CD14-positive monocyte (primary cell): Measurements from ENCODE around the gene PPP1R13L. TPM values are rescaled to one million over a fixed set of nuclear protein-coding genes. Genes with fewer than 3 reads are reported as not detected.

ENCODE experiments used
- DNase-seq, 3 donors: peaks; one replicate each; pipeline ENCODE4 v3.0.0-alpha.2; 2011 to 2022
- H2AFZ ChIP-seq: 2 replicates; pipeline ENCODE4 v1.6.0; 2012; ENCODE audit warnings: mild to moderate bottlenecking, low read depth, low read length, inconsistent platforms; ENCODE audit not compliant: insufficient read depth, poor library complexity, severe bottlenecking
- H3K27ac ChIP-seq, 2 donors: 1 replicate in 1 of 2; 2 replicates in 1 of 2; pipeline ENCODE4 v1.5.1; 2012 to 2013; ENCODE audit warnings: low read length in 2 of 2, control low read depth in 1 of 2, inconsistent platforms in 1 of 2, low read depth in 1 of 2, mild to moderate bottlenecking in 1 of 2
- H3K27me3 ChIP-seq, 2 donors: one replicate each; pipeline versions ENCODE4 v1.6.0 to v1.6.1; 2011 to 2013; ENCODE audit warnings: low read length in 2 of 2; ENCODE audit not compliant: control insufficient read depth in 2 of 2, insufficient read depth in 2 of 2
- H3K36me3 ChIP-seq, 2 donors: replicated peaks in 1 of 2; 1 replicate in 1 of 2; 2 replicates in 1 of 2; pipeline versions ENCODE4 v1.5.1 to v1.6.1; 2012 to 2013; ENCODE audit warnings: low read length in 2 of 2, control low read depth in 1 of 2, inconsistent platforms in 1 of 2, mild to moderate bottlenecking in 1 of 2; ENCODE audit not compliant: insufficient read depth in 2 of 2, control insufficient read depth in 1 of 2
- H3K4me1 ChIP-seq, 2 donors: 1 replicate in 1 of 2; 2 replicates in 1 of 2; pipeline versions ENCODE4 v1.5.1 to v1.6.1; 2012 to 2013; ENCODE audit warnings: low read length in 2 of 2, control low read depth in 1 of 2, inconsistent platforms in 1 of 2, mild to moderate bottlenecking in 1 of 2, moderate library complexity in 1 of 2; ENCODE audit not compliant: insufficient read depth in 2 of 2, control insufficient read depth in 1 of 2
- H3K4me2 ChIP-seq: replicated peaks from 2 replicates; pipeline ENCODE3; 2012; ENCODE audit warnings: low read length, moderate library complexity, mild to moderate bottlenecking; ENCODE audit not compliant: poor library complexity, severe bottlenecking; ENCODE audit errors: extremely low read depth
- H3K4me3 ChIP-seq, 3 experiments: fragments of 200-600 bp in 1 of 3; sonication (generic) in 1 of 3; replicated peaks in 1 of 3; 1 replicate in 2 of 3; 2 replicates in 1 of 3; pipeline ENCODE4 v1.5.1; 2011 to 2013; ENCODE audit warnings: low read length in 3 of 3, mild to moderate bottlenecking in 3 of 3, control low read depth in 2 of 3, low read depth in 2 of 3, inconsistent platforms in 1 of 3, moderate library complexity in 1 of 3
- H3K79me2 ChIP-seq: 2 replicates; pipeline ENCODE4 v1.6.0; 2012; ENCODE audit warnings: mild to moderate bottlenecking, control low read depth, inconsistent platforms, low read length, moderate library complexity; ENCODE audit not compliant: insufficient read depth
- H3K9ac ChIP-seq: 2 replicates; pipeline ENCODE4 v1.6.0; 2017; ENCODE audit warnings: low read length, mild to moderate bottlenecking; ENCODE audit not compliant: insufficient read depth, poor library complexity, severe bottlenecking
- H3K9me3 ChIP-seq, 2 donors: replicated peaks in 1 of 2; 1 replicate in 1 of 2; 2 replicates in 1 of 2; pipeline versions ENCODE4 v1.5.1 to v1.6.1; 2012 to 2013; ENCODE audit warnings: low read length in 2 of 2, control low read depth in 1 of 2; ENCODE audit not compliant: control insufficient read depth in 1 of 2, insufficient read depth in 1 of 2
- H4K20me1 ChIP-seq: 2 replicates; pipeline ENCODE4 v1.6.0; 2012; ENCODE audit warnings: mild to moderate bottlenecking, low read length, control low read depth, moderate library complexity; ENCODE audit not compliant: insufficient read depth
- H3K27ac Mint-ChIP-seq, 7 donors: one replicate each; pipeline ENCODE4 v1.8.0; 2020; ENCODE audit warnings: mild to moderate bottlenecking in 7 of 7, mixed read lengths in 7 of 7, moderate library complexity in 6 of 7, inconsistent platforms in 2 of 7
- H3K27me3 Mint-ChIP-seq, 3 donors: one replicate each; pipeline ENCODE4 v1.8.0; 2021 to 2022; ENCODE audit warnings: low read depth in 3 of 3, mild to moderate bottlenecking in 3 of 3, mixed read lengths in 3 of 3, moderate library complexity in 3 of 3, inconsistent platforms in 1 of 3
- H3K36me3 Mint-ChIP-seq, 2 donors: one replicate each; pipeline ENCODE4 v1.8.0; 2020; ENCODE audit warnings: mixed read lengths in 2 of 2, inconsistent platforms in 1 of 2, mild to moderate bottlenecking in 1 of 2
- H3K4me1 Mint-ChIP-seq: one replicate; pipeline ENCODE4 v1.8.0; 2020; ENCODE audit warnings: mild to moderate bottlenecking, mixed read lengths
- H3K4me3 Mint-ChIP-seq, 2 donors: one replicate each; pipeline ENCODE4 v1.8.0; 2020; ENCODE audit warnings: mild to moderate bottlenecking in 2 of 2, mixed read lengths in 2 of 2, moderate library complexity in 1 of 2
- H3K9me3 Mint-ChIP-seq, 7 donors: one replicate each; pipeline ENCODE4 v1.8.0; 2020 to 2022; ENCODE audit warnings: mixed read lengths in 7 of 7, mild to moderate bottlenecking in 6 of 7, moderate library complexity in 6 of 7, inconsistent platforms in 2 of 7
- CTCF ChIP-seq: fragments of 200-600 bp; IDR thresholded peaks from one replicate; pipeline ENCODE4 v1.8.0; 2022; ENCODE audit warnings: antibody characterized with exemption, mild to moderate bottlenecking
- WGBS: methylation state at CpG from one replicate; pipeline ENCODE4 v1.1.5; 2013; ENCODE audit warnings: missing lambda C conversion rate; ENCODE audit not compliant: insufficient coverage; 5-methylcytosine and 5-hydroxymethylcytosine counted together
- intact Hi-C, 2 donors: fragments of 100-400 bp; cut with micrococcal nuclease; formaldehyde crosslinking; loops; one replicate each; pipeline versions ENCODE4 v1.15.0 to v1.15.1; 2023
- polyA plus RNA-seq, 3 donors: library from polyadenylated mRNA; depleted of rRNA in 1 of 3; unstranded in 2 of 3; stranded (reverse) in 1 of 3; fragments of 300-500 nt in 2 of 3; fragments of >200 nt in 1 of 3; fragmentation: Illumina TruSeq in 2 of 3; gene quantifications; 1 replicate in 2 of 3; 2 replicates in 1 of 3; pipeline ENCODE4 v1.2.3, GENCODE V29; 2012 to 2021

The PPP1R13L gene
- polyA plus RNA-seq, 3 donors, result 0.18 to 1.8 (median 0.45) TPM

GRCh38 chr19:45423589-45424190, 18.8 kb upstream of the PPP1R13L start, which contains the start of gene ERCC1:
Gene ERCC1 (minus strand): TSS chr19:45423917. CDS start chr19:45423374, 543 bp downstream.
- Histone ChIP-seq H3K4me3 (peak within 1 kb of the TSS; percentile 66 to 93 (median 76)), H3K4me2 (peak within 1 kb of the TSS; percentile 85), H3K4me1 (peaks cover 60 to 84% of the 10 kb centered on the region in 2 donors), H3K9ac (peak within 1 kb of the TSS; percentile 73), H3K79me2 (peaks cover 26% of the 10 kb centered on the region), H3K27ac (peak within 1 kb of the TSS; percentile 88 to 94), H4K20me1 (no peaks in the 10 kb centered on the region), H2AFZ (peak within 1 kb of the TSS; percentile 86), H3K36me3 (peaks cover 4 to 9% of the 10 kb centered on the region in 2 donors), H3K27me3 (peaks cover 3 to 5% of the 10 kb centered on the region in 2 donors), H3K9me3 (no peaks in the 10 kb centered on the region)
- Mint-ChIP-seq H3K4me3 (peak within 1 kb of the TSS; percentile 92 to 93), H3K4me1 (peaks cover 66% of the 10 kb centered on the region), H3K36me3 (peaks cover 16 to 19% of the 10 kb centered on the region in 2 donors), H3K27me3 (peaks cover 6 to 12% (median 10%) of the 10 kb centered on the region in 3 donors), H3K27ac (peak within 1 kb of the TSS; percentile 93 to 99 (median 96)), H3K9me3 (peaks cover 0 to 5% (median 0%) of the 10 kb centered on the region in 7 donors)
- intact Hi-C loops, result no loop called here
- WGBS, result under 1% methylated on average over 37 of the region's 37 CpGs
- peak; percentile 69 to 79 (median 70) for DNase-seq
- TF ChIP-seq CTCF, result no peak

DNA sequence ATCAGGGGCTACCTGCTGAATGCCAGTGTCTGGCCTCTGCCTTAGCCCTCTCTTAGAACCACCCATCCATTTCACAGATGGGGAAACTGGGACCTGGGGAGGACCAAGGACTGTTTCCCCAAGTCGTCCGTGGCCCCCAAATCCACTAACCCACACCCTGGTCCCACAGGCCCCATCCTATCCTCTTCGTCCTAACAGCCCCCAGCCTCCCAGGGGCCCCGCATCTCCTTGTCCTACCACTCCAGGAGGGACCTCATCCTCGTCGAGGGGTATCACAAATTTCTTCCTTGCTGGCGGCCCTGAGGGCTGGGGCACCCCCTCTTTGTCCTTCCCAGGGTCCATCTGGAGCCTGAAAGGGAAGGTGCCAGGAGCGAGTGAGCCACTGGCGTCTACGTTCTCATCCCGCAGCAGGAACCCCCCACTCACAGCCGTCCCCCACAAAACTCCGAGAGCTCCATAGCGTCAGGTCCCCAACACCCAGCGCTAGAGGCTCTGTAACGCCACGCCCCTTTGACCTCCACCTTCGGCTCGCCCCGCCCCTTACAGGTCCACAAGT, 18.2 kb upstream of the PPP1R13L start:
- H3K4me3 Mint-ChIP-seq, result peak overlapping the region; percentile 92 to 93
- Histone ChIP-seq H3K27ac (peak overlapping the region; percentile 88 to 94), H3K9ac (peak overlapping the region; percentile 73), H3K4me3 (peak overlapping the region; percentile 66 to 93 (median 76)), H3K4me2 (peak overlapping the region; percentile 85), H3K4me1 (peaks cover 61 to 84% of the 10 kb centered on the region in 2 donors), H3K9me3 (no peaks in the 10 kb centered on the region), H3K36me3 (peaks cover 4 to 9% of the 10 kb centered on the region in 2 donors), H4K20me1 (no peaks in the 10 kb centered on the region), H3K79me2 (peaks cover 26% of the 10 kb centered on the region), H3K27me3 (no peaks in the 10 kb centered on the region), H2AFZ (peak overlapping the region; percentile 86)
- peak overlapping the region; percentile 93 to 99 (median 96) for H3K27ac Mint-ChIP-seq
- H3K4me1 Mint-ChIP-seq, result peaks cover 68% of the 10 kb centered on the region
- peaks cover 17 to 18% of the 10 kb centered on the region in 2 donors for H3K36me3 Mint-ChIP-seq
- no peak for TF ChIP-seq CTCF
- peaks cover 0 to 5% (median 0%) of the 10 kb centered on the region in 7 donors for H3K9me3 Mint-ChIP-seq
- peaks cover 2 to 8% (median 4%) of the 10 kb centered on the region in 3 donors for H3K27me3 Mint-ChIP-seq
- intact Hi-C loops, result no loop called here
- 21% methylated on average over 19 of the region's 20 CpGs for WGBS
- DNase-seq, result no peak
